H7 (cell line): ENCODE measurements around the gene UTRN. TPM values are rescaled to one million over a fixed set of nuclear protein-coding genes. Genes with fewer than 3 reads are reported as not detected.

ENCODE experiments used
- DNase-seq: peaks from one replicate; pipeline ENCODE4 v3.0.0; 2012
- H3K27me3 ChIP-seq: 2 replicates; pipeline ENCODE4 v1.6.0; 2011; ENCODE audit warnings: mild to moderate bottlenecking, low read length; ENCODE audit not compliant: control insufficient read depth, insufficient read depth
- H3K36me3 ChIP-seq: replicated peaks from 2 replicates; pipeline ENCODE4 v1.5.1; 2011; ENCODE audit warnings: low read length; ENCODE audit not compliant: control insufficient read depth, insufficient read depth
- H3K4me3 ChIP-seq: 2 replicates; pipeline ENCODE4 v1.5.1; 2011; ENCODE audit warnings: low read depth, mild to moderate bottlenecking, control low read depth, low read length, moderate library complexity; ENCODE audit not compliant: insufficient read depth
- total RNA-seq: library from RNA; depleted of rRNA; stranded (reverse); fragments of >200 nt; shearing (Covaris generic); gene quantifications from 2 replicates; pipeline ENCODE4 v1.2.3, GENCODE V29; 2014

Gene UTRN
- total RNA-seq, 1 experiment from 2014 or later, result 13.4 TPM

DNA sequence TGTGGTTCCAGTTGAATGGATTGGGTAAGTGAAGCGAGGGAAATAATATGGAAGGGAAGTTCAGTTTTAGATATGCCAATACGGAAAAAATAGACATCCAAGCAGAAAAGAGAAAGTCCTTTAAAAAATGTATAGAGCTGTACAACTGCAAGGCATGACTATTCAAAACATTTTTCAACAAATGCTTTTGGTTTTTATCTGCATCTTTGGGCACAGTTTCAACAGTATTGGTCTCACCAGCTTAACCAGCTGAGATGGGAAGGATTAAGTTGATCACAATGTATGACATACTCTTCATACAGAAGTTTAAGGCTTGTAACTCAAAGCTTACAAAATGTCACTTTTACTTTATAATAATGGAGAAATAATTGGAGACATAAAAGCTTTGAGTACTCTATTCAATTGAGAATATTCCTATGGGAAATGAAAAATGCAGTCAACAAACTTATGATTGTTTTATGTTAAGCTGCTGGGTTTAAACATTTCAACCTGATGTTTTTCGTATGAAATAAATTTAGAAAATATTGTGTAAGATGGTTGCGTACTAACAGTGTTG, 16.3 kb upstream of the UTRN start:
- no peak for DNase-seq
- Histone ChIP-seq H3K27me3 (no peaks in the 10 kb centered on the region), H3K4me3 (no peak overlapping the region), H3K36me3 (no peaks in the 10 kb centered on the region)

DNA sequence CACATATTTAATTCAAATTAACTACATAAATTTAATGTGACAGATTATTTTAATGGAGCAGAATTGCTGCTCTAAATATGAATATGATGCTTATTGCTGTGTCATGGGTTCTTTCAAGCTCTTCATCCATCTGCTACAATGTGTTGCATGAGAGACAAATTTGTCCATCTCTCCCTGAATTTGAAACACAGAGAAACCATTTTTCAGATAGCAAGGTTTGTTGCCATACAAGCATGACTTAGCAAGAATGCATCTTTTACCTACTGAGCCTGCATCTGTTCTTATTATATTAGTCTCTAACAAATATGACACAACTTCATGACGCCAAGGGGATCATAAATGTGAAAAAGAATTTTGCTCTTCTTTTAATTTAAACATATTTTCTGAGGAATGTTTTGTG, 8.0 kb upstream of the UTRN start:
- DNase-seq, result no peak
- Histone ChIP-seq H3K27me3 (no peaks in the 10 kb centered on the region), H3K36me3 (no peaks in the 10 kb centered on the region), H3K4me3 (no peak overlapping the region)

DNA sequence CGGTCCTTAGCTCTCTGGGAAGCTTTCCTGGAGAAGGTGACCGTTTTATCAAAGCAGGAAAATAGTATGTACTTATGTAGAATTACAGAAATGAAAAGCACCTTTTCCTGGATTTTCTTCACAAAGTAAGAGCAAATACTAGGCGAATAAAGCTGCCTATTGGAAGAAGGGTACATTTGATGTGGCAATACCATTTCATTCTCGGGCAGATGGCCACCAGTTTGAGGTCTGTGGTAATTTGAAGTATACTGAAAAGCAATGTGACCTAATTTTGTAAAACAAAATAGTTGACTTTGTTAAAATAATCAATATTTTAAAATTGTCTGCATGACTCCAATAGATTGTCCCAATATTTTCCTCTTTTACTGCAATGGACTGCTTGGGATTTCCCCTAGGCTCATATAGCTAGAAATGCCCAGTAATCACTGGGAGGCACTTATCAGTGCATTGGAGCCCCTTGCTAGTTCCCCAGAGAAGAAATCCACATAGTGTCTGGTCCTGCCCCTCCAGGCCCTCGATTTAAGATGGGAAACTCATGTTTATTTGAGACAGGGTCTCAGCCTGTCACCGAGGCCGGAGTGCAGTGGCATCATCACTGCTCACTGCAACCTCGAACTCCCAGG, 7.4 kb upstream of the UTRN start:
- no peaks in the 10 kb centered on the region for H3K27me3 ChIP-seq
- no peaks in the 10 kb centered on the region for H3K36me3 ChIP-seq
- no peak for DNase-seq
- no peak overlapping the region for H3K4me3 ChIP-seq

GRCh38 chr6:144278659-144279314, 6.3 kb upstream of the UTRN start:
- H3K4me3 ChIP-seq, result no peak overlapping the region
- no peak for DNase-seq
- no peaks in the 10 kb centered on the region for H3K27me3 ChIP-seq
- no peaks in the 10 kb centered on the region for H3K36me3 ChIP-seq

GRCh38 chr6:144279484-144280150, 5.5 kb upstream of the UTRN start:
- no peak overlapping the region for H3K4me3 ChIP-seq
- no peak for DNase-seq

DNA sequence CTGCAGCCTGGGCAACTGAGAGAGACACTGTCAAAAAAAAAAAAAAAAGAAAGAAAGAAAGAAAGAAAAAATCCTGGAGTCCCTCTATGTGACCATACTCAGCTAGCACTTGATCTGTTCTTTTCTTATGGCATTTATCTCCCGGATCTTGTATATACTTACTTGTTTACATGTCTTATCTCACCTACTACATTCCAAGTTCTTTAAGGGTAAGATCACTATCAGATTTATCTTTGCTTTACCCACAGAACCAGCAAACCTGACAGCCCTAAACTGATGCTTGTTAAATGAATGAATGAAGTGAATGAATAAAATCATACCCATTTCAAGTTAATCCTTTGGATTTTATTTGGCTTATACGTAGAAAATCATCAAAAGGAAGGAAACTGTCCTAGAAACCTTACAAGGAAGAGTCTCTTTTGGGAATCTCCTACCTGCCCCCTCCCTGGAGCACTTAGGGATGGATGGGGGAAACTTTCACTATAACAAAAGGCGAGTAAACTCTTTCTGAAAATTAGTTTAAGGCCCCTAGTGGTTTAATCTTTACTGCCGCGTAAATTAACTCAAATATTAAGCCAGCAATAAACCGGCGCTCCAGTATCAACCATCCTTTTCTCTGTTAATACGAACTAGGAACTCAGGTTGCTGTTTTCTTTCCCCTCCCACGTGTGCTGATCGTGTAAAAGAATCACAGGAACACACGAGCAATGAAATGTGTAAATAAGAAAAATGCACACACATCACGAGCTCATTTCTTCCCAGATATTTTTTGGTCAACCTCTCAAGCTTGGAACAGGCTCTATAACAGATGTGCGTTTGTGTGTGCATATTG, 1.3 kb upstream of the UTRN start:
- Histone ChIP-seq H3K4me3 (peak overlapping the region; percentile 67), H3K27me3 (peaks cover 12% of the 10 kb centered on the region), H3K36me3 (no peaks in the 10 kb centered on the region)
- peak; percentile 33 for DNase-seq

More at GRCh38 chr6:144279484-144280150, 5.5 kb upstream of the UTRN start:
- no peaks in the 10 kb centered on the region for H3K27me3 ChIP-seq
- H3K36me3 ChIP-seq, result no peaks in the 10 kb centered on the region

GRCh38 chr6:144284478-144284782, 705 bp upstream of the UTRN start:
- no peak for DNase-seq
- Histone ChIP-seq H3K36me3 (no peaks in the 10 kb centered on the region), H3K27me3 (peaks cover 12% of the 10 kb centered on the region), H3K4me3 (peak overlapping the region; percentile 67)

- Histone ChIP-seq H3K27me3 (peaks cover 12% of the 10 kb centered on the region), H3K4me3 (peak overlapping the region; percentile 67), H3K36me3 (no peaks in the 10 kb centered on the region)
- DNase-seq, result no peak
Measured at GRCh38 chr6:144285548-144285797, 338 bp downstream of the UTRN start.

- Histone ChIP-seq H3K36me3 (no peaks in the 10 kb centered on the region), H3K27me3 (peaks cover 12% of the 10 kb centered on the region), H3K4me3 (peak overlapping the region; percentile 67)
- DNase-seq, result peak; percentile 81
Measured at GRCh38 chr6:144285798-144286502, 815 bp downstream of the UTRN start.

DNA sequence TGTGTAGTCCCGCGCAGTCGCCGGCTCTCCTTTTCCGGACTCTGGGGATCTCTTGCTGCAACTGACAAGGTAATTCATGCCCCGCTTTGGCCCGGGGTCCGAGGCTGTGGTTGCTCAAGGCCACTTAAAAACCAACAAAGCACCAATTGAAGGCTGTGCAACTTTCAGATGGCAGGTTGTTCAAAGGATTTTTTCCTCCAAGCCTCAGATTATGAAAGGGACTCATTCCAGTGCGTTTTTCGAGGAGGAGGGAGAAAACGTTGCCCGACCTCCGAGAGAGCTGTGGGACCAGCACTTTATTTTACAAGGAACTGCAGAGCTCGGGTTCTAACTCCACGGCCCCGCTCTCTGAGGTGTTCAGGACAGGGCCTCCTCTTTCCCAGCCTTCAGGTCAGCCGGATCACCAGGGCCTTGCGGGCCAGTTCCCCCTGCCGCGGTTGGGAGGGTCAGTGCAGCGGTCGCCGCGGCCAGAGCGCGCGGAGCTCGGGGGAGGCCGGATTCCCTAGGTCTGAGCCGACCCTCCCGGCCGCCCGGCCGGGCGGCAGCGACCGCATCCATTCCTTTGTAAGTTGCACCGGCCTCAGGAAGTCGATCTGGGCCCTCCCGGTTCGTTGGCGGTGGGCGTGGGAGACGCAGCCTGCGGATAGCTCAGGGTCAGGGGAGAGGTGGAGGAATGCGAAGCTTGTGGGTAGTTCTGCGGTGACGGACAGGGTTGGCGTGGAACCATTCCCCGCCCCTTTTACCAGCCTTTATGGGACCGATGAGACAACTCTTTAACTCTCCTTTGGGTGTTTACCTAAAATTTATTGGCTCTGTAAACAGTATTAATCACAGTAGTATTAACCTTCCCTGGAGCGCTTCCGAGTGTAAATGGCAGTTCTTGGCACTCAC, 1.6 kb downstream of the UTRN start:
- Histone ChIP-seq H3K36me3 (no peaks in the 10 kb centered on the region), H3K4me3 (peak overlapping the region; percentile 67), H3K27me3 (peaks cover 12% of the 10 kb centered on the region)
- DNase-seq, result peak; percentile 83

DNA sequence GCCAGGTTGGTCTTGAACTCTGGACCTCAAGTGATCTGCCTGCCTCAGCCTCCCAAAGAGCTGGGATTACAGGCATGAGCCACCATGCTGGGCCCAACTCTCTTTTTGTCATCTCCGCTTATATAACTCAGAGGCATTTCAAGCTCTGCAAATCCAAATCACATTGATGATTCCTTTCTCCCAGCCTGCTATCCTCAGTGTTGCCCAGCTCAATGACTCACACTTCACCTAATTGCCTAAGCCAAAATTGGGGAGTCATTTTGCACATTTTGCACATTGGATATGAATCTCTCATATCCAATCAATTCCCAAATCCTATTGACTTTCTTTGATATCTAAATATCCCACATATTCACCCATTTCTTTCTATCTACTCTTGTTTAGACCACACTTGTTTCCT, 3.9 kb downstream of the UTRN start:
- H3K36me3 ChIP-seq, result no peaks in the 10 kb centered on the region
- H3K27me3 ChIP-seq, result peaks cover 12% of the 10 kb centered on the region
- DNase-seq, result no peak
- H3K4me3 ChIP-seq, result no peak overlapping the region

GRCh38 chr6:144292372-144292771, 7.2 kb downstream of the UTRN start:
- no peak for DNase-seq
- peaks cover 4% of the 10 kb centered on the region; the same call in 1 of the 2 replicates for H3K36me3 ChIP-seq
- H3K27me3 ChIP-seq, result no peaks in the 10 kb centered on the region
- H3K4me3 ChIP-seq, result no peak overlapping the region

DNA sequence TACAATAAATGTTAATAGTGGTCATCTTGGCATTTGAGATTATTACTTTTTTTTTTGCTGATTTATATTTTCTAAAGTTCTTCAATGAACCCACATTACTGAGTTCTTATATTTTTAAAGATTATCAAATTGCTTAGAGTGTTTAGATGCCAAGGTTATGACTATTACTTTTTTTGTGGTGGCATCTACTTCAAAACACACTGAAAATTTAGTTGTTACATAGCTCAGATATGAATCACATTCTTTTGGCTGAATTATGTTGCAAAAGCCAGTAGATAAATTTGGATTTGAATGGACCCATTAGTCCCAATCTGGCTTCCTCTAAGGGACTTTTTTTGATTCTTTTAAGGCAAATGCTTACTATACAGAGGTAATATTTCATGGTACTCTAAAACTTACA, 8.9 kb downstream of the UTRN start:
- no peak for DNase-seq
- peaks cover 4% of the 10 kb centered on the region; the same call in 1 of the 2 replicates for H3K36me3 ChIP-seq

More for the DNA sequence above, 8.9 kb downstream of the UTRN start:
- Histone ChIP-seq H3K27me3 (no peaks in the 10 kb centered on the region), H3K4me3 (no peak overlapping the region)
